HG03354 (cell line): ENCODE results near the gene FGF14.
"Not testable (repeated sequence)": the region's sequence is repeated elsewhere in the genome, so short reads cannot be mapped to it uniquely, and the experiment has no call there.

Experiments
- ATAC-seq: cut with Tn5 transposase; IDR thresholded peaks from one replicate; pipeline ENCODE4 v1.9.1; 2021; ENCODE audit warnings: mild to moderate bottlenecking; ENCODE audit not compliant: unreplicated experiment, poor library complexity, severe bottlenecking

The FGF14 gene

DNA sequence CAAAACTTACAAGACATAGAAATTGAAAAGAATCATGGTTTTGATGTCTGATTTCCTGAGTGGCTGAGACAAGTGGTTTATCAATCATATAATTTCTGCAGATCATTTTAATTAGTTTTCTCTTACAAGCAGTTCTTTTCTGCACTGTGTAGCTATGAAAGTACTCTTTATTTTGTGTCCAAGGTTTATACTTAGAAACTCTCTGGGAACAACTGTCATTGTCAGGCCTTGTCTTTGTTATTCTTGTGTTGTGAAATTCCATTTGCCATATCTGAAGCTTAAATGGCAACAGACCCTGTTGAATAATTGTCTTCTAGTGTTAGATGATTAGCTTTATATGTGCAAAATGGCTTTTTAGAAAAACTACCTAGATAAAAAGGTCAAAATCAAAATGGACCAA lies 312.1 kb downstream of the FGF14 start:
- no peak for ATAC-seq

DNA sequence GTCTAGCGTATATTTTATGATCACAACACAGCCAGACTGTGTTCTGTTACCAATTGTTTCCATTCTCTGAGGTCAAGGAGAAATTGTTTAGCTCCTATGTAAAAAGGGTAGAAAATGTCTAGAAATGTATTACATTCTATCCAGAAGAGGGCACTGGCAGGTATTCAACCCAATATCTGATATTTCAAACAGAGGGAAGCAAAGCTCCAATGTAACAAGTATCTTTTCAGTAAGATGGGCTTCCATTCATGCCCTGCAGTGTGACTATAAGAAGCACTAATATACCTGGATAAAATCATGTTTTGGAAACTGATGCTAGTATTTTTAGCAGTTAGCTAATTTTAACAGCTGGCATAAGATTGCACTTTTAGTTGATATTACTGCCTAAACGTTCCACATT lies 312.7 kb downstream of the FGF14 start:
- ATAC-seq, result no peak

DNA sequence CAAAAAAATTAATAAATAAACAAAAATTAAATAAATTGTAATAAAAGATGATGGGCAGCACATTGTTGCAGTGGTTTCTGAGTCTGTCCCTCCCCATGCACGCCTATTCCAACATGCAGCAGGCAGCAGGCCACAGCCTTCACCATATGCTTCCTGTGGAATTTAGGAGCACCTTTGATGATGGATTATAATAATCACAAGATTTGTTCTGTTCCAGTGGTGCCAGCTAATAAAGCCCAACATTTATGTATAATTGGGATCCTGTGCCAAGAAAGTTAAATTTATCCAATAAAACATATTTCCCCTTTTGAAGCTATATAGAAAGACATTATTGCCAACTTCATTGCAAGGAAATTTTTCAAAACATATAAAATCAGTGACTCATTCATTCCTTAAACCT lies 328.6 kb downstream of the FGF14 start:
- no peak for ATAC-seq

DNA sequence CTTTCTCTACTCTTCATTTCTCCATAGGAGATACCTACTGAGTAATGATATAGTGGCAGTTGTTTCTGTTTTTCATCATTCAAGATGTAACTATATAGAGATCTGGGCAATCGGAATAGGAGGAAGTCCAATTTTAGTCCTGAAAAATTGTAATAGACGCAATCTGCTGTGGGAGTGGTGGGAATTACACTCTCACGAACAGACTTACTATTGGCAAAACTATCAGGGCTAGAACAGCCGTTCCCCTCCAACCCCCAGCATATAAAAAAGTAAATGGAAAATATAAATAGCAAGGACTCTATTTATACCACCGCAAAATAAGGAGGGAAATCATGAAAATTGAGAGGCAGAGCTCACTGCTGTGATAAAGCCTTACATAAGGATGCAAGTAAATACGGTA lies 330.1 kb downstream of the FGF14 start:
- ATAC-seq, result no peak

DNA sequence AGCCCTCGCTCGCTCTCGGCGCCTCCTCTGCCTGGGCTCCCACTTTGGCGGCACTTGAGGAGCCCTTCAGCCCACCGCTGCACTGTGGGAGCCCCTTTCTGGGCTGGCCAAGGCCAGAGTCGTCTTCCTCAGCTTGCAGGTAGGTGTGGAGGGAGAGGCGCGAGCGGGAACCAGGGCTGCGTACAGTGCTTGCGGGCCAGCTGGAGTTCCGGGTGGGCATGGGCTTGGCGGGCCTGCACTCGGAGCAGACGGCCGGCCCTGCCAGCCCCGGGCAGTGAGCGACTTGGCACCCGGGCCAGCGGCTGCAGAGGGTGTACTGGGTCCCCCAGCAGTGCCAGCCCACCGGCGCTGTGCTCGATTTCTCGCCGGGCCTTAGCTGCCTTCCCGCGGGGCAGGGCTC lies 333.5 kb downstream of the FGF14 start:
- ATAC-seq, result not testable (repeated sequence)

GRCh38 chr13:102055090-102055779 lies 346.6 kb downstream of the FGF14 start:
- ATAC-seq, result no peak

- no peak for ATAC-seq
These were observed 352.0 kb downstream of the FGF14 start for GRCh38 chr13:102049853-102050252.

GRCh38 chr13:102045731-102046130 lies 356.1 kb downstream of the FGF14 start:
- ATAC-seq, result no peak

- ATAC-seq, result no peak
These were observed 359.1 kb downstream of the FGF14 start for GRCh38 chr13:102042746-102043145.

- no peak for ATAC-seq
These were observed 360.3 kb downstream of the FGF14 start for GRCh38 chr13:102041544-102041943.

- no peak for ATAC-seq
These were observed 361.0 kb downstream of the FGF14 start for GRCh38 chr13:102040812-102041211.

DNA sequence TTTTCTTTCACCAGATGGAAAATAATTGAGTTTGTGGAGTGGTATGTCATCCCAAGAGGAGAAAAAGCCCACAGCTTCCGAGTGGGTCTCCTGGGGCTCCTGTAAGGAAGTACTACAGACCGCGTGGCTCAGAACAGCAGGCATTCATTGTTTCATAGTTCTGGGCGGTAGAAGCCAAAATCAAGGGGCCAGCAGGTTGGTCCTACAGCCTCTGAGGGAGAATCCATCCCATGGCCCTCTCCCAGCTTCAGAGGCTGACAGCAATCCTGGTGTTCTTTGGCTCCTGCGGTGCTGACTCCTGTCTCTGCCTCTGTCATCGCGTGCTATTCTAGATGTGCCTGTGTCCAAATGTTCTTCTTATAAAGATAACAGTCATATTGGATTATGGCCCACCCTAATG lies 362.6 kb downstream of the FGF14 start:
- no peak for ATAC-seq

DNA sequence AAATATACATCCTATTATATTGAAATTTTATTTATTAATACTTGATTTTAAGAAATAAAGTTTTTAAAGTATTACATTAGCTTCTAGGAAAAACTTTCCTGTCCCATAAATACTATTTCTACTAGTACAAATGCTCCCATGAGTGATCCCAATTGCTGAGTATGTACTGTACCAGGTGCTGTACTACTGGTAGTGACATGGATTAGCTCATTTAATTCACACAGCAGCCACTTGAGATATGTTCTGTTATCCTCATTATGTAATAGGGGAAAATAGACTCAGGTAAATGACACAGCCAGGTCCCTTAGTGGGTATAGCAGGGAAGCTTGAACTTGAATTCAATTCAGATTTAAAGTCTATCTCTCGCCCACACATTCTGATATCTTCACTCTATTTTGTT lies 363.1 kb downstream of the FGF14 start:
- no peak for ATAC-seq

- ATAC-seq, result no peak
These were observed 365.9 kb downstream of the FGF14 start for GRCh38 chr13:102035969-102036368.

- ATAC-seq, result no peak
These were observed 368.0 kb downstream of the FGF14 start for GRCh38 chr13:102033857-102034331.

DNA sequence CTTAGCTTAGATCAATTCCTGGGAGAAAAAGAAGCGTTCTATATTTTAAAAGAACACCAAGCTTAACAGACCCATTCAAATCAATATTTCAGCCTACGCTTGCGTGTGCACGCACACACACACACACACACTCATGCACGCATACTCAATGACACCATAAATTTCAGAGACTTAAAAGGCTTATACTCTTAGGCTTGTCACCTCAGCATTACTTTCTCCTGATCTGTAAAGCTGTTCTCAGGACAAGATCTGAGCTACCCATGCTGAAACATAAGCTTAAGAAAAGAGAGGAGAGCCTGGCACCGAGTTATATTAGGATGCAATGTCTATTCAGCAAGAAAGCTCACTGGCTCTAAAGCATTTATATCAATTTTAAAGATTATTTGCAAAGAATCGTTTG lies 368.5 kb downstream of the FGF14 start:
- ATAC-seq, result no peak

DNA sequence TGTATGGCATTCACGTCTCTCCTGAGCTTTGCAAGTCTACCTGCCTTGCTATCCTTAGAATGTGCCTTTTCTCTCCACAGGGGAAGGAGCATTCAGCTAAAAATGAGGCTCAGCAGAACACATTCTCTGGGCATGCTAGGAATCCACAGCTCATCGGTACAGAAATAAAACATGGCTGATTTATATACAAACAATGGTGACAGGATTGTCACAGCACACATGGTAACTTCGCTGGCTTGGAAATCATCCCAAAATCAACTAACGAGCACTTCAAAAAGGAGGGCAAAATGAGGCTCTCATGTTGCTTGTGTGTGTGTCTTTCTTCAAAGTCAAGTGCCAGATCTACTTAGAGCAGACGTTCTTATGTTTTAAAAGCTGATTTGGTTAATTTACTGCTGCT lies 373.0 kb downstream of the FGF14 start:
- no peak for ATAC-seq

DNA sequence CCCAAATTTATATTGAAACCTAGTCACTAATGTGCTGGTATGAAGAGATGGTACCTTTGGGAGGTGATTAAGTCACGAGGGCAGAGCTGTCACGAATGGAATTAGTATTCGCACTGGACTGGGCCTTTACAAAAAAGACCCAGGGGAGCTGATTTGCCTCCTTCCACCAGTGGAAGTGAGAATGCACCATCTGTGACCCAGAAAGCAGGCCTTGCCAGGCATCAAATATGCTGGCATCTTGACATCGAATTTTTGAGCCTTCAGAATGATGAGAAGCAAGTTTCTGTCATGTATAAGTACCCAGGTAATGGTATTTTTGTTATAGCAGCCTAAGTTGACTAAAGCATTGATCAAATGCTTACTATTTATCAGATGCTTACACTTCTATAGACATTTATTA lies 373.6 kb downstream of the FGF14 start:
- no peak for ATAC-seq

GRCh38 chr13:102021777-102022176 lies 380.1 kb downstream of the FGF14 start:
- no peak for ATAC-seq

DNA sequence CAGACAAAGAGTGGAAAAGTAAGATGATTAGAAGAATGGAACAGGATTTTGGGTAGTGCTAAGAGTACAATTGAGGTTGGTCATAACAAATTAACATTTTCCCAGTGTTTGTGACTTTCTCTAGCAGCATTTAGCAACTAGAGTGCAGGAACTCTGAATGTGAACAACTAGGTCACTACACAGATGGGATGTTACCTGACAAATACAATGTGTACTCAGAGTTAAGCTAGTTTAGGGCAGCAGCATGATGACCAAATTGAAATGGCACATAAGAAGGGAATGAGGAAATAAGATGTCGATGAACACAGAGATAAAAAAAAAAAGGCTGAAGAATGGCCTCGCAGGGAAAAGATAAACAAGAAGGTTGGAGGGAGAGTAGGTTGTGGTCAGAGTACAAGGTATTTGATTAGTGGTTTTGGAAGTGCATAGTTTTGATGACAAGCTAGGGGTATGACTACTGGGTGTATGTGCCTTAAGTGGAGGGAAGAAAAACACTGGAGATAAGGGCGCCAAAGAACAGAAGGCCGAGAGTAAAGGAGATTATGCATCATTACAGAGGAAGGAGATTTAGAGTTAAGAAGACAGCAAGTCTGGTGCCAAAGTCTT lies 381.1 kb downstream of the FGF14 start:
- ATAC-seq, result no peak

GRCh38 chr13:102018716-102019115 lies 383.1 kb downstream of the FGF14 start:
- no peak for ATAC-seq

GRCh38 chr13:102017248-102017647 lies 384.6 kb downstream of the FGF14 start:
- ATAC-seq, result no peak
